NB4 (cell line): ENCODE data around the gene CBLN4.

ENCODE experiments used
- DNase-seq: peaks from one replicate; pipeline ENCODE4 v3.0.0; 2010; ENCODE audit warnings: low read depth
- H3K4me3 ChIP-seq: one replicate; pipeline ENCODE4 v1.5.1; 2011; ENCODE audit warnings: mild to moderate bottlenecking, low read depth, low read length, moderate library complexity
- MAX ChIP-seq: IDR thresholded peaks from 2 replicates; pipeline ENCODE4 v1.6.1; 2011; ENCODE audit warnings: low read depth, low read length
- MYC ChIP-seq: IDR thresholded peaks from 2 replicates; pipeline ENCODE4 v1.6.1; 2011; ENCODE audit warnings: low read depth, low read length
- POLR2A ChIP-seq: IDR thresholded peaks from 2 replicates; pipeline ENCODE4 v1.6.1; 2011; ENCODE audit warnings: mild to moderate bottlenecking; ENCODE audit not compliant: insufficient read length; ENCODE audit errors: extremely low read depth
- TF ChIP-seq, protein P1 (sequence below): IDR thresholded peaks from one replicate; pipeline ENCODE4 v1.5.1; 2012; ENCODE audit warnings: low read depth, low read length

Gene CBLN4

GRCh38 chr20:55964790-55965189 is 40.5 kb downstream of the CBLN4 start:
- no peak overlapping the region for H3K4me3 ChIP-seq

GRCh38 chr20:55961376-55962330 is 43.7 kb downstream of the CBLN4 start:
- DNase-seq, result no peak
- TF ChIP-seq POLR2A (no peak), MAX (no peak), MYC (no peak)
- TF ChIP-seq, protein P1, sequence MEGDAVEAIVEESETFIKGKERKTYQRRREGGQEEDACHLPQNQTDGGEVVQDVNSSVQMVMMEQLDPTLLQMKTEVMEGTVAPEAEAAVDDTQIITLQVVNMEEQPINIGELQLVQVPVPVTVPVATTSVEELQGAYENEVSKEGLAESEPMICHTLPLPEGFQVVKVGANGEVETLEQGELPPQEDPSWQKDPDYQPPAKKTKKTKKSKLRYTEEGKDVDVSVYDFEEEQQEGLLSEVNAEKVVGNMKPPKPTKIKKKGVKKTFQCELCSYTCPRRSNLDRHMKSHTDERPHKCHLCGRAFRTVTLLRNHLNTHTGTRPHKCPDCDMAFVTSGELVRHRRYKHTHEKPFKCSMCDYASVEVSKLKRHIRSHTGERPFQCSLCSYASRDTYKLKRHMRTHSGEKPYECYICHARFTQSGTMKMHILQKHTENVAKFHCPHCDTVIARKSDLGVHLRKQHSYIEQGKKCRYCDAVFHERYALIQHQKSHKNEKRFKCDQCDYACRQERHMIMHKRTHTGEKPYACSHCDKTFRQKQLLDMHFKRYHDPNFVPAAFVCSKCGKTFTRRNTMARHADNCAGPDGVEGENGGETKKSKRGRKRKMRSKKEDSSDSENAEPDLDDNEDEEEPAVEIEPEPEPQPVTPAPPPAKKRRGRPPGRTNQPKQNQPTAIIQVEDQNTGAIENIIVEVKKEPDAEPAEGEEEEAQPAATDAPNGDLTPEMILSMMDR, result no peak
- no peak overlapping the region for H3K4me3 ChIP-seq

More at GRCh38 chr20:55964790-55965189, 40.5 kb downstream of the CBLN4 start:
- TF ChIP-seq MAX, result no peak
- TF ChIP-seq, protein P1, result no peak
- no peak for TF ChIP-seq MYC
- TF ChIP-seq POLR2A, result no peak
- DNase-seq, result no peak

DNA sequence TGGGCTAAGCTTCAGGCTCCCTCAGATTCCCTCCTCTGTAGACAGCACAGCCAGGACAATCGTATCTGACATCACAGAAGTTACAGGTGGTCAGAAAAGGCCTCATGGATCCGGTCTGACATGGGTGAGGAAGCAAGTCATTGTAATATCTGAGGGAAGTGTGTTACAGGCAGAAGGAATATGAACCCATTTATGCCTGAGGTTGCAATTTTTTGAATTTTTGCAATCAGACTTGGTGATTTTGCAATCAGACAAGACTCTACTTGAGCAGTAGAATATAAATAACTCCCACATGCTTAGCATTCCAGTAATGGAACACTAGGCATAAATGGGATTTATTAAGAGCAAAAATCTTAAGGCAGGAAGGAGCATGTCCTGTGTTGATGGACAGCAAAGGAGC is 52.1 kb downstream of the CBLN4 start:
- no peak for DNase-seq
- no peak overlapping the region for H3K4me3 ChIP-seq
- TF ChIP-seq MAX (no peak), MYC (no peak), POLR2A (no peak)
- TF ChIP-seq, protein P1, result no peak

GRCh38 chr20:55947701-55948100 is 57.6 kb downstream of the CBLN4 start:
- TF ChIP-seq MAX (no peak), POLR2A (no peak), MYC (no peak)
- TF ChIP-seq, protein P1, result no peak
- no peak for DNase-seq
- no peak overlapping the region for H3K4me3 ChIP-seq
